Neural cell (in vitro differentiated cells): ENCODE measurements around the gene CLEC10A. TPM values are rescaled to one million over a fixed set of nuclear protein-coding genes. Genes with fewer than 3 reads are reported as not detected.

Source experiments
- H2AFZ ChIP-seq: fragments of 200-600, 300-800 bp; sonication (generic), shearing (Covaris generic); 2 replicates; pipeline ENCODE4 v1.6.0; 2014; ENCODE audit warnings: low read depth, mild to moderate bottlenecking, antibody characterized with exemption, low read length, moderate library complexity
- H3F3A ChIP-seq: fragments of 200-600 bp; shearing (Covaris generic); 2 replicates; pipeline ENCODE4 v1.6.1; 2016; ENCODE audit warnings: mild to moderate bottlenecking, moderate library complexity, mixed read lengths, antibody characterized with exemption, low read length; ENCODE audit not compliant: insufficient read depth, poor library complexity, severe bottlenecking
- H3K27ac ChIP-seq: fragments of 200-600, 300-800 bp; sonication (generic), shearing (Covaris generic); 2 replicates; pipeline ENCODE4 v1.5.1; 2014; ENCODE audit warnings: mild to moderate bottlenecking, low read length, moderate library complexity
- H3K27me3 ChIP-seq: fragments of 300-800, 200-600 bp; sonication (generic), shearing (Covaris generic); 2 replicates; pipeline ENCODE4 v1.6.0; 2014; ENCODE audit warnings: mild to moderate bottlenecking, low read depth, low read length, moderate library complexity; ENCODE audit not compliant: insufficient read depth
- H3K36me3 ChIP-seq: fragments of 300-800, 200-600 bp; sonication (generic), shearing (Covaris generic); 2 replicates; pipeline ENCODE4 v1.5.1; 2014; ENCODE audit warnings: mild to moderate bottlenecking, antibody characterized with exemption, low read length, moderate library complexity; ENCODE audit not compliant: insufficient read depth
- H3K4me2 ChIP-seq: fragments of 300-800, 200-600 bp; sonication (generic), shearing (Covaris generic); 2 replicates; pipeline ENCODE4 v1.6.0; 2014; ENCODE audit warnings: mild to moderate bottlenecking, low read length
- H3K4me3 ChIP-seq: fragments of 300-800, 200-600 bp; sonication (generic), shearing (Covaris generic); 2 replicates; pipeline ENCODE4 v1.5.1; 2014; ENCODE audit warnings: mild to moderate bottlenecking, low read length, moderate library complexity
- H3K79me2 ChIP-seq: fragments of 200-600 bp; shearing (Covaris generic); replicated peaks from 2 replicates; pipeline ENCODE4 v1.6.0; 2014; ENCODE audit warnings: mild to moderate bottlenecking, low read length, moderate library complexity; ENCODE audit not compliant: insufficient read depth
- H3K9ac ChIP-seq: fragments of 300-800, 200-600 bp; sonication (generic), shearing (Covaris generic); 2 replicates; pipeline ENCODE4 v1.6.1; 2016; ENCODE audit warnings: mild to moderate bottlenecking, low read length, mixed read lengths
- H3K9me2 ChIP-seq: fragments of 200-600 bp; shearing (Covaris generic); 2 replicates; pipeline ENCODE4 v1.6.1; 2016; ENCODE audit warnings: mild to moderate bottlenecking, low read length, mixed read lengths; ENCODE audit not compliant: insufficient read depth
- H3K9me3 ChIP-seq: fragments of 200-600, 300-800 bp; sonication (generic), shearing (Covaris generic); 2 replicates; pipeline ENCODE4 v1.6.1; 2016; ENCODE audit warnings: mild to moderate bottlenecking, mixed run types, low read length, moderate library complexity, mixed read lengths
- H4K20me1 ChIP-seq: fragments of 200-600 bp; shearing (Covaris generic); 2 replicates; pipeline ENCODE4 v1.6.1; 2016; ENCODE audit warnings: mild to moderate bottlenecking, mixed run types; ENCODE audit not compliant: insufficient read depth
- CTCF ChIP-seq: fragments of 450-650 bp; IDR thresholded peaks from 2 replicates; pipeline ENCODE4 v1.5.1; 2014; ENCODE audit warnings: antibody characterized with exemption, mild to moderate bottlenecking, moderate library complexity; ENCODE audit not compliant: poor library complexity, severe bottlenecking
- EP300 ChIP-seq: fragments of 450-650 bp; conservative IDR thresholded peaks from 2 replicates; pipeline ENCODE4 v1.6.1; 2014; ENCODE audit warnings: antibody characterized with exemption, mild to moderate bottlenecking, moderate library complexity; ENCODE audit not compliant: poor library complexity, severe bottlenecking
- EZH2 ChIP-seq: fragments of 200-600, 300-800 bp; shearing (Covaris generic), sonication (generic); IDR thresholded peaks from 2 replicates; pipeline ENCODE4 v1.6.1; 2014; ENCODE audit warnings: antibody characterized with exemption, low read length, borderline replicate concordance, mild to moderate bottlenecking; ENCODE audit not compliant: insufficient read depth, poor library complexity, severe bottlenecking
- MXI1 ChIP-seq: fragments of 450-650 bp; conservative IDR thresholded peaks from 2 replicates; pipeline ENCODE4 v1.6.1; 2014; ENCODE audit warnings: antibody characterized with exemption, mild to moderate bottlenecking; ENCODE audit not compliant: poor library complexity, severe bottlenecking
- POLR2AphosphoS5 ChIP-seq: IDR thresholded peaks from 2 replicates; pipeline ENCODE4 v1.6.1; 2012
- RAD21 ChIP-seq: fragments of 450-650 bp; conservative IDR thresholded peaks from 2 replicates; pipeline ENCODE4 v1.6.1; 2014; ENCODE audit warnings: antibody characterized with exemption, mild to moderate bottlenecking, moderate library complexity
- REST ChIP-seq: IDR thresholded peaks from 2 replicates; pipeline ENCODE4 v1.6.1; 2012; ENCODE audit warnings: borderline replicate concordance
- SMC3 ChIP-seq: fragments of 450-650 bp; conservative IDR thresholded peaks from 2 replicates; pipeline ENCODE4 v1.6.1; 2014; ENCODE audit warnings: antibody characterized with exemption, mild to moderate bottlenecking, moderate library complexity; ENCODE audit not compliant: poor library complexity
- TAF1 ChIP-seq: IDR thresholded peaks from 2 replicates; pipeline ENCODE4 v1.6.1; 2012; ENCODE audit warnings: low read depth
- polyA plus RNA-seq: library from polyadenylated mRNA; depleted of rRNA; stranded (reverse); fragments of >200 nt; gene quantifications from 2 replicates; pipeline ENCODE4 v1.2.3, GENCODE V29; 2014

Gene CLEC10A
- polyA plus RNA-seq, 1 donor from 2014 or later: not detected

- Histone ChIP-seq H3K4me2 (no peak overlapping the region), H3K36me3 (no peaks in the 10 kb centered on the region), H3F3A (no peaks in the 10 kb centered on the region), H3K9me2 (no peaks in the 10 kb centered on the region), H2AFZ (no peak overlapping the region), H4K20me1 (no peaks in the 10 kb centered on the region), H3K79me2 (no peaks in the 10 kb centered on the region), H3K9me3 (no peaks in the 10 kb centered on the region), H3K27ac (no peak overlapping the region), H3K4me3 (no peak overlapping the region), H3K9ac (no peak overlapping the region), H3K27me3 (no peaks in the 10 kb centered on the region)
- TF ChIP-seq RAD21 (no peak), CTCF (no peak), SMC3 (no peak), POLR2AphosphoS5 (no peak), TAF1 (no peak), REST (no peak), EP300 (no peak), MXI1 (no peak), EZH2 (no peak)
Observed at GRCh38 chr17:7084088-7084487, 4.0 kb upstream of the CLEC10A start.

- Histone ChIP-seq H3K79me2 (no peaks in the 10 kb centered on the region), H3K9me2 (no peaks in the 10 kb centered on the region), H3K9ac (no peak overlapping the region), H2AFZ (no peak overlapping the region), H4K20me1 (no peaks in the 10 kb centered on the region), H3K4me3 (no peak overlapping the region), H3F3A (no peaks in the 10 kb centered on the region), H3K36me3 (no peaks in the 10 kb centered on the region), H3K4me2 (no peak overlapping the region), H3K27ac (no peak overlapping the region), H3K9me3 (no peaks in the 10 kb centered on the region), H3K27me3 (no peaks in the 10 kb centered on the region)
- TF ChIP-seq TAF1 (no peak), REST (no peak), EP300 (no peak), RAD21 (no peak), POLR2AphosphoS5 (no peak), MXI1 (no peak), CTCF (no peak), SMC3 (no peak), EZH2 (no peak)
Observed at GRCh38 chr17:7083592-7083991, 3.5 kb upstream of the CLEC10A start.
